CD1c-positive myeloid dendritic cell (primary cell): Measurements from ENCODE around the gene SORBS2.

Experiments used
- DNase-seq: peaks from one replicate; pipeline ENCODE4 v3.0.0-alpha.2; 2016; ENCODE audit errors: extremely low spot score

The SORBS2 gene

DNA sequence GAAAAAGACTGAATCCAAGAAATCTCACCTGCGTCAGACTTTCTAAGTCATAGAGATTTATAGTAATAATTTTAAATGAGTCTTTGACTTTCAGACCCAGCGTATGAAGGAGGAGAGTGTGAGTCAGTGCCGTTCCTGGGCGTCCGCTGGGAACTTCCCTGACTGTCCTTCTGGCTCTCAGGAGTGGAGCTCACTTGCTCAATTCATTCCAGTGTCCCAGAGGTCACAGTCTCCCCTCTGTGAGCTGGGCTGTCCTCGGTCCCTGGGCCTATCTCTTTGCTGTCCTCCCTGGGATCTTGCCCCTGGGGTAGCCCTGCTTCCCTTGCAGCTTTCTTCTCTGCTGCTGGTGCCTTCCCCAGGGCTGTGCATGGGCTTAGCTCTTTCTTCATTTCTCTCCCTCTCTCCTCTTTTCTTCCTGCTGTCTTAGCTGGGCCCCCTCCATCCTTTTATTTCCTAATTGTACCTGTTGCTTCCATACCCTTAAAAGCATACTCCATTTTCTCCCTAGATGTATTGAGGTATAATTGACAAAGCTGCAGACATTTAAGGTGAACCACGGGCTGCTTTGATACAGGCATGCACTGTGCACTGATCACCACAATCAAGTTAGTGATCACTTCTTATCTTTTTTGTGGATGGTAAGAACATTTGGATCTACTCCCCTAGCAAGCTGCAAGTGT lies 11.6 kb downstream of the SORBS2 start:
- no peak for DNase-seq

- DNase-seq: no peak
These were observed 12.6 kb downstream of the SORBS2 start for GRCh38 chr4:185799442-185799841.

GRCh38 chr4:185797596-185798338 lies 14.2 kb downstream of the SORBS2 start:
- DNase-seq: no peak

DNA sequence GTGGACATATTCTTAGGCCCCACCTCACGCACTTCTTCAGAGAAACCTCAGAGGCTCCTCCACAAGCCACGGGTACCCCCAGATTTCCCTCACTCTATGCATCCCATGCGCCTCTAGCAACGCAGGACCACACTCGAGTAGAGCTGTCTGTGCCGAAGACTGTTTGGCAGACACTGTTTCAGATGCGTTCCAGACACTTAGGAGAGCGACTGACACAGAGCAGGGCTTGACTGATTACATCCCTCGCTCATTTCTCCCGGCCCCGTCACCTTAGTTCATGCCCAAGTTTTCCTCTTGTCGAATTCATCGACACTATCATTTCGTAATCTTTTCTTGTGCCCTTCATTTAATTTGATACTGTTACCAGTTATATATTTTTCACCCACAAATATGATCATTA lies 15.0 kb downstream of the SORBS2 start:
- no peak for DNase-seq

DNA sequence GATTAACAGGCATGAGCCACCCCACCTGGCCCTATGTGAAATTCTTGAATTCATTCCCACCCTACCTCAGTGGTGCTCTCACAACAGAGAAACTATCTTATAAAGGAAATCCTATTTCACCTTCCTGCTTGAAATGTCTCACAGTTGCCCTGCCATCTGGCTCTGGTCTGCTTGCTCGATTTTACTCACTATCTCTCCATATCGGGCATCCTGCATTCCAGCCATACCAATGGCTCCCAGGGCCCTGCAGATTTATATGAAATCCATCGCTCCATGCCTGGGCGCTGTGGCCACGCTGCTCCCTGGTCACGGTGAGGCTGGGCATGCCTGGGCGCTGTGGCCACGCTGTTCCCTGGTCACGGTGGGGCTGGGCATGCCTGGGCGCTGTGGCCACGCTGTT lies 15.8 kb downstream of the SORBS2 start:
- no peak for DNase-seq

DNA sequence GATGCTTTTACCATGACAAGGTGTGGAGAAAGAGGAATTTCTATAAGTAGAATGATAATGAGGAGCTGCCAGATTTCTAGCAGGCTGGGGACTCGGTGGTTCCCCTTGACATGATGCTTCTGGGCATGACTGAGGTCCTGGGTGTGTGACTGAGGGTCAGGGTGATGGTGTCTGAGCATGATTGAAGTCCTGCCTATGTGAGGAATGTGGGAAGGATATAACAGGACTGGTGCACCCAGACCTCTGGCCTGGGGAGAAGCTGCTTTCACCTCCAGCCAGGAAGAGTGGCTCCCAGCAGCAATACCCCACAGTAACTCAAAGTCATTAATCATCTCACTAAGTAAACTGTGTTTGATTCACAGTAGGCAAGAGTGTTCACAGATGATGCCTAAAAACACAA lies 17.4 kb downstream of the SORBS2 start:
- DNase-seq: no peak

GRCh38 chr4:185793716-185794115 lies 18.3 kb downstream of the SORBS2 start:
- DNase-seq: no peak

GRCh38 chr4:185793116-185793485 lies 18.9 kb downstream of the SORBS2 start:
- no peak for DNase-seq

DNA sequence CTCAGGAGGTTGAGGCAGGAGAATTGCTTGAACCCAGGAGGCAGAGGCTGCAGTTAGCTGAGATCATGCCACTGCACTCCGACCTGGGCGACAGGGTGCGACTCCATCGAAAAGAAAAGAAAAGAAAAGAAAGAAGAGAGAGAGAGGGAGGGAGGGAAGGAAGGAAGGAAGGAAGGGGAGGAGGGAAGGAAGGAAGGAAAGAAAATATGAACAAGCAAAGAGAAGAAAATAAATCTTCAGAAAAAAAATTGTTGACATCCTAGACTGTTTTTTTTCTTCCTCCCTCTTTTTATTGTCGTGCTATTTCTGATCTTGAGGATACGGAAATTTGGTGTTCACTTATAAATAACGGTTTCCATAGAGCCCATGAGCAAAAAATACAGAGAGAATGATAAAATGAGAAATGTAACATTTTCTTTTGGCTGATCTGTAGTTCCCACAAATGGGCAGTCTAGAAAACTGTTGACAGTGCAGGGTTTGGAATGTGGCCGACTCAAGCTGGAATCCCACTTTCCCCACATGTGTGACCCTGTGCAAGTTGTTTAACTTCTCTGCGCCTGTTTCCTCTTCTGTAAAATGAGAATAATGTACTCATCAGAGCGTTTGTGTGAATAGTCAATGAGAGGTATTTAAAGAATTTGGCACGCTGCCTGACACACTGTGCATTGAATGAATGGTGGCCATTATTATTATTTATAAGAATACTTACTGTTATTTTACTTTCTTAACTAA lies 19.4 kb downstream of the SORBS2 start:
- no peak for DNase-seq

DNA sequence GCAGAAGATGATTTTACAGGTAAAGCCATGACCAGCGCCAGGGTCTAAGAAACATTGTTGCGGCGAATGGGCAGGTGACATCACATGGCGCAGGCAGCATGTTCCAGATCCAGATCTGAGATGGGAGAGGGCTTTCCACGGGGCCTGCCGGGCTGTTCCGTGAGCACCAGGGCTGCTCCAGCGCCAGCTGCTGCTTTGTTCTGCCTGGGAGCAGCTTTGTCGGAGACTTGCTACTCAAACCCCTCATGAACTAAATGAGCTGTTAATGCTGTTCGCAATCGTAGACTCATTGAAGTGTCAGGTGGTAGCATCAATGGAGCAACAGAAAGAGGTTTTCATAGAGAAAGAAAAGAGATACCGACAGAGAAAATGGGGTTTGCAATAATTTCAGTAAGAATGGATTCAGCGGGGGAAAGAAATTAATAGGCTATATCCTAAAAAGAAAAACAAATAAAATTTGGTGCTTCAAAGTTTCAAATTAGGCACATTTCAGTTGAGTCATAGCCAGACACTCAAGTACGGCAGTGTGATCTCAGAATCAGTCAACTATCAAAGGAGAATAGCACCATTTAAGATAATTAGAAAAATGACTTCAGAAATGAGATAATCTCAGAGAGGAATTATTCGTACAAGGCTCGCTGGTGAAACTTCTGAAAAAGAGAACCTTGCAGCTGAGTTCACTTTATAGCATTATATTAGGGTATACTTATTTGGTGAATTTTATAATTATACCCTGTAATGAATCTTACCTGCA lies 23.9 kb downstream of the SORBS2 start:
- no peak for DNase-seq

- no peak for DNase-seq
These were observed 25.6 kb downstream of the SORBS2 start for GRCh38 chr4:185786422-185786821.

- DNase-seq: no peak
These were observed 28.4 kb downstream of the SORBS2 start for GRCh38 chr4:185783574-185783973.

DNA sequence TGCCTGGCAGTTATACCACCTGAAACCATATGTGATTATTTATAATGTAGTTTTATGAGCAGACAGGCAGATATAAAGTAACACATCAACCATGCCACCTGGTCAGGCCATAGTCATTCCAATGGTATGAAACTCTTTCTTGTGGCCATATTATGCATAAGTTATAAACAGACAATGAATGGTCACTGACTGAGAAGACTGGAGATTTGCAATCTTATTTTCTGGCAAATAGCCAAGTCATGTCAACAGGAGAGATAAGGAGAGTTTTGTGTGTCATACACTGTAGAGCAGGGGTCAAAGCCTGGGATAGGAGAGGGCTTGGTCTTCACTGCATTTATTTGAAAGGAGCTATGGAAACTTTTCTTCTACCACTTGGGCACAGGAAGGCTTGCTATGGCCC lies 29.5 kb downstream of the SORBS2 start:
- DNase-seq: no peak

DNA sequence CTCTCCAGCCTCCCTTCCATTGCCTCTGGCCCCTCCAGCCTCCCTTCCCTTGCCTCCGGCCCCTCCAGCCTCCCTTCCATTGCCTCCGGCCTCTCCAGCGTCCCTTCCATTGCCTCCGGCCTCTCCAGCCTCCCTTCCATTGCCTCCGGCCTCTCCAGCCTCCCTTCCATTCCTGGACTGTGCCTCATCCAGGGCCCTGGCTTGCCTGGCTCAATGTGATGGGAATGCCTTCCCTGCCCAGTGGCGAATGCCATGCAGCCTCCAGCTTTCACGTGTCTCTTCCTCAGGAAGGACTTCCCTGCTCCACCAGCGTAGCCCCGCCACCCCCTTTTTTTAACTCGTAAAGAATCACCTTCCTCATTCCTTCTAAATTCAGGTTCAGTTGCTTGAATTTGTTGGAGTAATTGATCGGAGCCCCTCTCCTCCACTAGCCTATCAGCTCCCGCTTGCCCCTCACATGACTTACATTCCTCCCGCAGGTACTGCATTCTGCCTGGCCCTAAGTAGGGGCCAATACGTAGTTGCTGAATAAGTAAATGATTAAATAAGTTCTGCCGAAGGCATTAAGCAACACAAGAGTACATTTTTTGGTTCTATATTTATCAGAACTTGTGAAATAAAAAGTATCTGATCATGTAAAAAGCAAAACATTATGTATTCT lies 30.3 kb downstream of the SORBS2 start:
- no peak for DNase-seq

DNA sequence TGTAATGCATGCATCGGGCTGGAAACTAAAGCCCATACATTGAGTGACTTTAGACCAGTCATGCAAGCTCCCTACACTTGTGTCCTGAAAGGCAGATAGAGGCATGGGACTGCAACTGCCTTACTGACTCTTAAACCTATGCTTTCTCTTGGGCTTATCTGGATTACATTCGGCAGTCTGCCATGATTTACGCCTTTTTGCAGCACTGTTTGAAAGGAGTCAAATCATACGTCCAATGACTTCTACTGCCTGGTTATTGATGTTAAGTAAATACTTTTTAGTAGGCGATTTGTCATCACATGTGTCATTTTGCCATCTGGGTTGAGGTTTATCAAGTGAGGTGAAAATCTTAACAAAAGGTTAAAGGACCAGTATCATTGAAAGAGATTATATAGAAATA lies 31.5 kb downstream of the SORBS2 start:
- no peak for DNase-seq

- DNase-seq: no peak
These were observed 32.5 kb downstream of the SORBS2 start for GRCh38 chr4:185779517-185779916.

GRCh38 chr4:185778307-185778706 lies 33.7 kb downstream of the SORBS2 start:
- no peak for DNase-seq

DNA sequence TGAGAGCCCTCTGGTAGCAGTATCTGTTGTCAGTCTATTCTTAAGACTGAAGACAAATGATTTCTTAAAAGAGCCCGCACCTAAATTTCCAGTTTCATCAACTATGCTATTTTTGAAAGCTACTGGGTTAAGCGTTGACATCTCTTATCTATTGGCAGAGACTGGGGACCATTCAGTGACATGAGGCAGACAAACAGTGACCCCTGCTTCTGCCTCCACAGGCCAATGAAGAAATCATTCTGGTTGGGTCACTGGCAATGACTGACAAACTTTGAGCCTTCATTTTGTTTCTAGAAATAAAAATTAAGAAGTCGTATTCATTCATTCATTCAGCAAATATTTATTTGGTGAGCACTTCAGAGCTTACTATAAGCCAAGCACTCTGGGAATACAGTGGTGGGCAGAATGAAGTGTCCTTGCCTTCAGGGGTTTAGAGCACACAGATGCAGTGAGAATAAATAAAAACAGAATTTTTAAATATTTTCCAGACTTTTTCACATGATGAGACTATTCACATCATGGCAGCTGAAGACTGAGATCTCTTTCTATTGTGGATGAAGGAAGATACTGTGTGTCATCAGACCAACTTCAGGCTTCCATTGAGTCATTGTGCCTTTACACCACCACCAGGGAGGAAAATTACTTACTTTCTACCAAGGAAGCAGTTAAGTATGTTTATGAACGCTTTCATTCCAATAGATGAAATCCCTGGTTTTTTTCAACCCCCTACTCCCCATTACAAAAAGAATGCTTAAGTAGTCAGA lies 36.0 kb downstream of the SORBS2 start:
- DNase-seq: no peak

DNA sequence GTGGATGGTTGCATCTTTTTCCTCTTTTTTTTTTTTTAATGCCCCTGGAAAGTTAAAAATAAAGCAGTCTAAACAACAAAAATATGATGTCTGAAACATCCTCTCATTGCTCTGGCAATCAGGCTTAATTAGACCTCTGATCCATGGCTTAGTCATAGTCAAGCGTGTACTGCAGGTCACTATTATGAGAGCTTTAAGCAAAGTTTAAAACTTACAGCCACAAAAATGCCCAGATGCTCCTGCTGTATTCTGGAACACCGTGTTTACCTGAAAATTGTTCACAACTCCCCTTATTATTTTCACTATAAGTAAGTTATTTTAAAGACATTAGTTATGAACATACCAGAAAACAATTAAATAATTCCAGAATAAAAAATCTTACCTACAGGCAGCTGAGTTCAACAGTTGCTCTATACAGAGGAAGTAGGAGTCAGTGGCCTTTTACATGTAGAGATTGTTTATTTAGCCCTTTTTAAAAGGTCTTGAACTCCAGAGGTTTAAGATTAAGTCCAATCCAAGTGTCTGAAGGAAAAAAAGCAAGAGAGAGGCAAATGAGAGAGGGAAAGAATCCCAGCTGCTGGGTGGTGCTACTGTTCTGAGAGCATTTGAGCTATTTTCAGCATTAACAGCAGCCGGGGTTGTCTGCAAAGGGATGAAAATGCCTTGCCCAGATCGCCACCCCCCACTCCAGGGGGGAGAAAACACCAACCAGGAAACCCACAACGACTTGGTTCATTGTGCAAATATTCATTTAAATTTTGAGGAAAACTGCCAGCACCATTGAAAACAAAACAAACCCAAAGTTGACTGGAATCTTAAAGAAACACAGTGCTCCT lies 36.9 kb downstream of the SORBS2 start:
- DNase-seq: no peak

GRCh38 chr4:185774131-185774653 lies 37.8 kb downstream of the SORBS2 start:
- DNase-seq: no peak
